SK-N-SH treated with all-trans-retinoic acid at 6 μM for 48 hours (cell line): Measurements from ENCODE around the gene TOP2A.

Experiments
- ATAC-seq: fragments of 200-7000 bp; cut with Tn5 transposase; 3 replicates; pipeline ENCODE4 v1.9.1; 2020; ENCODE audit warnings: mild to moderate bottlenecking, moderate library complexity
- ARNTL ChIP-seq: fragments of 450-650 bp; formaldehyde crosslinking; IDR thresholded peaks from 2 replicates; pipeline ENCODE4 v1.5.0; 2020; ENCODE audit warnings: low read depth, mild to moderate bottlenecking, moderate library complexity, borderline replicate concordance
- BACH2 ChIP-seq: fragments of 250-450 bp; sonication (Bioruptor Pico); IDR thresholded peaks from 2 replicates; pipeline ENCODE4 v1.9.0; 2021; ENCODE audit warnings: mild to moderate bottlenecking, borderline replicate concordance
- CSDC2 ChIP-seq: fragments of 250-450 bp; sonication (Bioruptor Pico); IDR thresholded peaks from 2 replicates; pipeline ENCODE4 v1.5.0; 2020; ENCODE audit warnings: mild to moderate bottlenecking, moderate library complexity
- ESRRG ChIP-seq: fragments of 250-450 bp; sonication (Bioruptor Pico); IDR thresholded peaks from 2 replicates; pipeline ENCODE4 v1.6.1; 2021; ENCODE audit warnings: mild to moderate bottlenecking
- GLIS3 ChIP-seq: fragments of 250-450 bp; sonication (Bioruptor Pico); IDR thresholded peaks from 2 replicates; pipeline ENCODE4 v1.5.0; 2020; ENCODE audit warnings: mild to moderate bottlenecking, moderate library complexity
- OSR1 ChIP-seq: fragments of 250-450 bp; sonication (Bioruptor Pico); IDR thresholded peaks from 2 replicates; pipeline ENCODE4 v1.8.0; 2022; ENCODE audit warnings: moderate library complexity, mild to moderate bottlenecking, inconsistent platforms
- PPARA ChIP-seq: fragments of 250-450 bp; sonication (Bioruptor Pico); IDR thresholded peaks from 2 replicates; pipeline ENCODE4 v1.5.0; 2020; ENCODE audit warnings: mild to moderate bottlenecking, borderline replicate concordance
- RARB ChIP-seq: fragments of 250-450 bp; sonication (Bioruptor Pico); IDR thresholded peaks from 2 replicates; pipeline ENCODE4 v1.8.0; 2021; ENCODE audit warnings: mild to moderate bottlenecking, moderate library complexity
- SNAI2 ChIP-seq: fragments of 250-450 bp; sonication (Bioruptor Pico); IDR thresholded peaks from 2 replicates; pipeline ENCODE4 v1.5.0; 2020; ENCODE audit warnings: mild to moderate bottlenecking, moderate library complexity
- TOX ChIP-seq: fragments of 250-450 bp; sonication (Bioruptor Pico); IDR thresholded peaks from 2 replicates; pipeline ENCODE4 v1.8.0; 2021; ENCODE audit warnings: mild to moderate bottlenecking, moderate library complexity, borderline replicate concordance
- ZC3H10 ChIP-seq: fragments of 250-450 bp; sonication (Bioruptor Pico); IDR thresholded peaks from 2 replicates; pipeline ENCODE4 v1.5.1; 2021; ENCODE audit warnings: mild to moderate bottlenecking, moderate library complexity
- ZFP3 ChIP-seq: fragments of 250-450 bp; sonication (Bioruptor Pico); IDR thresholded peaks from 2 replicates; pipeline ENCODE4 v1.5.0; 2020; ENCODE audit warnings: mild to moderate bottlenecking, moderate library complexity
- ZNF70 ChIP-seq: fragments of 450-650 bp; formaldehyde crosslinking; IDR thresholded peaks from 2 replicates; pipeline ENCODE4 v1.5.0; 2020; ENCODE audit warnings: mild to moderate bottlenecking, moderate library complexity
- ZNF8 ChIP-seq: fragments of 450-650 bp; formaldehyde crosslinking; IDR thresholded peaks from 2 replicates; pipeline ENCODE4 v1.5.0; 2020; ENCODE audit warnings: mild to moderate bottlenecking, moderate library complexity
- TF ChIP-seq, protein P1 (sequence below): fragments of 250-450 bp; sonication (Bioruptor Pico); IDR thresholded peaks from 2 replicates; pipeline ENCODE4 v1.8.0; 2021; ENCODE audit warnings: low read depth, mild to moderate bottlenecking, moderate library complexity, borderline replicate concordance
- TF ChIP-seq, protein P2 (sequence below): fragments of 250-450 bp; sonication (Bioruptor Pico); IDR thresholded peaks from 2 replicates; pipeline ENCODE4 v1.5.1; 2020; ENCODE audit warnings: low read depth, mild to moderate bottlenecking, moderate library complexity
- TF ChIP-seq, protein P3 (sequence below): fragments of 250-450 bp; sonication (Bioruptor Pico); IDR thresholded peaks from 2 replicates; pipeline ENCODE4 v1.5.1; 2021; ENCODE audit warnings: mild to moderate bottlenecking, moderate library complexity
- TF ChIP-seq, protein P4 (sequence below): fragments of 250-450 bp; sonication (Bioruptor Pico); IDR thresholded peaks from 2 replicates; pipeline ENCODE4 v1.5.0; 2020; ENCODE audit warnings: mild to moderate bottlenecking, moderate library complexity
- TF ChIP-seq, protein P5 (sequence below): fragments of 250-450 bp; sonication (Bioruptor Pico); IDR thresholded peaks from 2 replicates; pipeline ENCODE4 v1.8.0; 2020; ENCODE audit warnings: mild to moderate bottlenecking, moderate library complexity, borderline replicate concordance

Gene TOP2A

DNA sequence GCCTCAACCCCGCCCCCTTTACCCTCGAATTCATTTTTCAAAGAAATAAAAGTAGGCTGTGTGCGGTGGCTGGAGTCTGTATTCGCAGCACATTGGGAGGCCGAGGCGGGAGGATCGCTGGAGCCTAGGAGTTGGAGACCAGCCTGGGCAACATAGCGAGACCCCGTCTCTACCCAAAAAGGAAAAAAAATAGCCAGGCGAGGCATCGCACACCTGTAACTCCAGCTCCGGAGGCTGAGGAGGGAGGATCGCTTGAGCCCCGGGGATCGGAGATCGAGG, 671 bp upstream of the TOP2A start:
- no peak for TF ChIP-seq TOX (CRISPR knock-in tag)
- TF ChIP-seq, protein P1, sequence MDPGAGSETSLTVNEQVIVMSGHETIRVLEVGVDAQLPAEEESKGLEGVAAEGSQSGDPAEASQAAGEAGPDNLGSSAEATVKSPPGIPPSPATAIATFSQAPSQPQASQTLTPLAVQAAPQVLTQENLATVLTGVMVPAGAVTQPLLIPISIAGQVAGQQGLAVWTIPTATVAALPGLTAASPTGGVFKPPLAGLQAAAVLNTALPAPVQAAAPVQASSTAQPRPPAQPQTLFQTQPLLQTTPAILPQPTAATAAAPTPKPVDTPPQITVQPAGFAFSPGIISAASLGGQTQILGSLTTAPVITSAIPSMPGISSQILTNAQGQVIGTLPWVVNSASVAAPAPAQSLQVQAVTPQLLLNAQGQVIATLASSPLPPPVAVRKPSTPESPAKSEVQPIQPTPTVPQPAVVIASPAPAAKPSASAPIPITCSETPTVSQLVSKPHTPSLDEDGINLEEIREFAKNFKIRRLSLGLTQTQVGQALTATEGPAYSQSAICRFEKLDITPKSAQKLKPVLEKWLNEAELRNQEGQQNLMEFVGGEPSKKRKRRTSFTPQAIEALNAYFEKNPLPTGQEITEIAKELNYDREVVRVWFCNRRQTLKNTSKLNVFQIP (CRISPR knock-in tag), result no peak
- TF ChIP-seq, protein P2, sequence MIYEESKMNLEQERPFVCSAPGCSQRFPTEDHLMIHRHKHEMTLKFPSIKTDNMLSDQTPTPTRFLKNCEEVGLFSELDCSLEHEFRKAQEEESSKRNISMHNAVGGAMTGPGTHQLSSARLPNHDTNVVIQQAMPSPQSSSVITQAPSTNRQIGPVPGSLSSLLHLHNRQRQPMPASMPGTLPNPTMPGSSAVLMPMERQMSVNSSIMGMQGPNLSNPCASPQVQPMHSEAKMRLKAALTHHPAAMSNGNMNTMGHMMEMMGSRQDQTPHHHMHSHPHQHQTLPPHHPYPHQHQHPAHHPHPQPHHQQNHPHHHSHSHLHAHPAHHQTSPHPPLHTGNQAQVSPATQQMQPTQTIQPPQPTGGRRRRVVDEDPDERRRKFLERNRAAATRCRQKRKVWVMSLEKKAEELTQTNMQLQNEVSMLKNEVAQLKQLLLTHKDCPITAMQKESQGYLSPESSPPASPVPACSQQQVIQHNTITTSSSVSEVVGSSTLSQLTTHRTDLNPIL (CRISPR knock-in tag), result no peak
- TF ChIP-seq, protein P3, sequence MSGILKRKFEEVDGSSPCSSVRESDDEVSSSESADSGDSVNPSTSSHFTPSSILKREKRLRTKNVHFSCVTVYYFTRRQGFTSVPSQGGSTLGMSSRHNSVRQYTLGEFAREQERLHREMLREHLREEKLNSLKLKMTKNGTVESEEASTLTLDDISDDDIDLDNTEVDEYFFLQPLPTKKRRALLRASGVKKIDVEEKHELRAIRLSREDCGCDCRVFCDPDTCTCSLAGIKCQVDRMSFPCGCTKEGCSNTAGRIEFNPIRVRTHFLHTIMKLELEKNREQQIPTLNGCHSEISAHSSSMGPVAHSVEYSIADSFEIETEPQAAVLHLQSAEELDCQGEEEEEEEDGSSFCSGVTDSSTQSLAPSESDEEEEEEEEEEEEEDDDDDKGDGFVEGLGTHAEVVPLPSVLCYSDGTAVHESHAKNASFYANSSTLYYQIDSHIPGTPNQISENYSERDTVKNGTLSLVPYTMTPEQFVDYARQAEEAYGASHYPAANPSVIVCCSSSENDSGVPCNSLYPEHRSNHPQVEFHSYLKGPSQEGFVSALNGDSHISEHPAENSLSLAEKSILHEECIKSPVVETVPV (CRISPR knock-in tag), result no peak
- TF ChIP-seq, protein P4, sequence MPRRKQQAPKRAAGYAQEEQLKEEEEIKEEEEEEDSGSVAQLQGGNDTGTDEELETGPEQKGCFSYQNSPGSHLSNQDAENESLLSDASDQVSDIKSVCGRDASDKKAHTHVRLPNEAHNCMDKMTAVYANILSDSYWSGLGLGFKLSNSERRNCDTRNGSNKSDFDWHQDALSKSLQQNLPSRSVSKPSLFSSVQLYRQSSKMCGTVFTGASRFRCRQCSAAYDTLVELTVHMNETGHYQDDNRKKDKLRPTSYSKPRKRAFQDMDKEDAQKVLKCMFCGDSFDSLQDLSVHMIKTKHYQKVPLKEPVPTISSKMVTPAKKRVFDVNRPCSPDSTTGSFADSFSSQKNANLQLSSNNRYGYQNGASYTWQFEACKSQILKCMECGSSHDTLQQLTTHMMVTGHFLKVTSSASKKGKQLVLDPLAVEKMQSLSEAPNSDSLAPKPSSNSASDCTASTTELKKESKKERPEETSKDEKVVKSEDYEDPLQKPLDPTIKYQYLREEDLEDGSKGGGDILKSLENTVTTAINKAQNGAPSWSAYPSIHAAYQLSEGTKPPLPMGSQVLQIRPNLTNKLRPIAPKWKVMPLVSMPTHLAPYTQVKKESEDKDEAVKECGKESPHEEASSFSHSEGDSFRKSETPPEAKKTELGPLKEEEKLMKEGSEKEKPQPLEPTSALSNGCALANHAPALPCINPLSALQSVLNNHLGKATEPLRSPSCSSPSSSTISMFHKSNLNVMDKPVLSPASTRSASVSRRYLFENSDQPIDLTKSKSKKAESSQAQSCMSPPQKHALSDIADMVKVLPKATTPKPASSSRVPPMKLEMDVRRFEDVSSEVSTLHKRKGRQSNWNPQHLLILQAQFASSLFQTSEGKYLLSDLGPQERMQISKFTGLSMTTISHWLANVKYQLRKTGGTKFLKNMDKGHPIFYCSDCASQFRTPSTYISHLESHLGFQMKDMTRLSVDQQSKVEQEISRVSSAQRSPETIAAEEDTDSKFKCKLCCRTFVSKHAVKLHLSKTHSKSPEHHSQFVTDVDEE (CRISPR knock-in tag), result no peak
- TF ChIP-seq PPARA (CRISPR knock-in tag), result no peak
- TF ChIP-seq GLIS3 (CRISPR knock-in tag), result no peak
- TF ChIP-seq BACH2 (CRISPR knock-in tag), result no peak
- TF ChIP-seq ARNTL (CRISPR knock-in tag), result no peak
- TF ChIP-seq OSR1 (CRISPR knock-in tag), result no peak
- no peak for TF ChIP-seq ZNF8 (CRISPR knock-in tag)
- no peak for TF ChIP-seq ZC3H10 (CRISPR knock-in tag)
- TF ChIP-seq, all 23 proteins: peak for 0
- no peak for ATAC-seq

DNA sequence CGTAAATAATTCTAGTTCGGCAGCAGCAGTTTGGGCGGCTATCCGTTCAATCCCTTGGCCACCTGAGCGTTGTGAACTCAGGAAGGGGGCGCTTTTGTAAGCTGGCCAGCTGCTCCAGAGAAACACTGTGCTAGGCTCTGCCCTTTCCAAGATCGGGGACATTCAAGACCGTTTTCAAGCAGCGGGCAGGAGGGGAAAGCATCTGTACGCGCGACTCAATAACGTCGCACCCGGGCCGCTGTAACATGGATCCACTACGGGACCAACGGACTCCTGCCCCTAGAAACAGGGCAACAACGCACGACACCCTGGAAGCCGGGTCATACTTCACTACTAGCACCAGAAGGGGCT, 463 bp downstream of the TOP2A start:
- ATAC-seq, result peak; percentile 30
- no peak for TF ChIP-seq ZNF70 (CRISPR knock-in tag)
- TF ChIP-seq, protein P5, sequence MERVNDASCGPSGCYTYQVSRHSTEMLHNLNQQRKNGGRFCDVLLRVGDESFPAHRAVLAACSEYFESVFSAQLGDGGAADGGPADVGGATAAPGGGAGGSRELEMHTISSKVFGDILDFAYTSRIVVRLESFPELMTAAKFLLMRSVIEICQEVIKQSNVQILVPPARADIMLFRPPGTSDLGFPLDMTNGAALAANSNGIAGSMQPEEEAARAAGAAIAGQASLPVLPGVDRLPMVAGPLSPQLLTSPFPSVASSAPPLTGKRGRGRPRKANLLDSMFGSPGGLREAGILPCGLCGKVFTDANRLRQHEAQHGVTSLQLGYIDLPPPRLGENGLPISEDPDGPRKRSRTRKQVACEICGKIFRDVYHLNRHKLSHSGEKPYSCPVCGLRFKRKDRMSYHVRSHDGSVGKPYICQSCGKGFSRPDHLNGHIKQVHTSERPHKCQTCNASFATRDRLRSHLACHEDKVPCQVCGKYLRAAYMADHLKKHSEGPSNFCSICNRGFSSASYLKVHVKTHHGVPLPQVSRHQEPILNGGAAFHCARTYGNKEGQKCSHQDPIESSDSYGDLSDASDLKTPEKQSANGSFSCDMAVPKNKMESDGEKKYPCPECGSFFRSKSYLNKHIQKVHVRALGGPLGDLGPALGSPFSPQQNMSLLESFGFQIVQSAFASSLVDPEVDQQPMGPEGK, result no peak
- peak; percentile 74 for TF ChIP-seq ZFP3 (CRISPR knock-in tag)
- no peak for TF ChIP-seq PPARA (CRISPR knock-in tag)

DNA sequence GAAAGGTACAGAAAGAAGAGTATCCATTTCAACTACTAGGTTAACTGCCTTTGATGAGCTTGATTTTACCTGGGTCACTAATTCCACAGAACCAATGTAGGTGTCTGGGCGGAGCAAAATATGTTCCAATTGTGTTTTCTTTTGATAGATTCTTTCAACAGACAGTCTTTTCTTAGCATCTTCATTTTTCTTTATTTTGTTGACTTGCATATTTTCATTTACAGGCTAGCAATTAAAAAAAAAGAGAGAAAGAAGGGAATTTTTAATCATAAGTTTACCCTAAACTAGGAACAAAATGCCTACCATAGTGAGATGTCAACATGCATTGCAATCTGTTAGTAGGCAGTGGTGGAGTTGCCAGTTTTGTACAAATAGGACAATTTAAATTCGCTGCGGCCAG, 1.0 kb downstream of the TOP2A start:
- TF ChIP-seq ZFP3 (CRISPR knock-in tag) (no peak), ZNF70 (CRISPR knock-in tag) (no peak), RARB (CRISPR knock-in tag) (no peak), CSDC2 (CRISPR knock-in tag) (no peak), GLIS3 (CRISPR knock-in tag) (no peak), OSR1 (CRISPR knock-in tag) (no peak), BACH2 (CRISPR knock-in tag) (no peak), SNAI2 (CRISPR knock-in tag) (no peak), ZNF8 (CRISPR knock-in tag) (no peak), ESRRG (CRISPR knock-in tag) (no peak)
- TF ChIP-seq, protein P5, result no peak
- TF ChIP-seq, protein P3 (CRISPR knock-in tag), result no peak

More for the DNA sequence above, 1.0 kb downstream of the TOP2A start:
- no peak for ATAC-seq
